DOHH2 (cell line): ENCODE results near the gene PREX1.

Experiments used
- EZH2phosphoT487 ChIP-seq: fragments of 200-600 bp; sonication (generic); IDR thresholded peaks from 2 replicates; pipeline ENCODE4 v1.6.1; 2017; ENCODE audit warnings: borderline replicate concordance, mild to moderate bottlenecking, antibody characterized with exemption, low read length, moderate library complexity, mixed read lengths
- TF ChIP-seq, protein P1 (sequence below): fragments of 200-600 bp; sonication (generic); IDR thresholded peaks from one replicate; pipeline ENCODE4 v1.5.1; 2014; ENCODE audit warnings: antibody characterized with exemption, mild to moderate bottlenecking, low read depth, low read length; ENCODE audit not compliant: poor library complexity, severe bottlenecking

GRCh38 chr20:48799328-48800105, 28.3 kb downstream of the PREX1 start:
- TF ChIP-seq, protein P1, sequence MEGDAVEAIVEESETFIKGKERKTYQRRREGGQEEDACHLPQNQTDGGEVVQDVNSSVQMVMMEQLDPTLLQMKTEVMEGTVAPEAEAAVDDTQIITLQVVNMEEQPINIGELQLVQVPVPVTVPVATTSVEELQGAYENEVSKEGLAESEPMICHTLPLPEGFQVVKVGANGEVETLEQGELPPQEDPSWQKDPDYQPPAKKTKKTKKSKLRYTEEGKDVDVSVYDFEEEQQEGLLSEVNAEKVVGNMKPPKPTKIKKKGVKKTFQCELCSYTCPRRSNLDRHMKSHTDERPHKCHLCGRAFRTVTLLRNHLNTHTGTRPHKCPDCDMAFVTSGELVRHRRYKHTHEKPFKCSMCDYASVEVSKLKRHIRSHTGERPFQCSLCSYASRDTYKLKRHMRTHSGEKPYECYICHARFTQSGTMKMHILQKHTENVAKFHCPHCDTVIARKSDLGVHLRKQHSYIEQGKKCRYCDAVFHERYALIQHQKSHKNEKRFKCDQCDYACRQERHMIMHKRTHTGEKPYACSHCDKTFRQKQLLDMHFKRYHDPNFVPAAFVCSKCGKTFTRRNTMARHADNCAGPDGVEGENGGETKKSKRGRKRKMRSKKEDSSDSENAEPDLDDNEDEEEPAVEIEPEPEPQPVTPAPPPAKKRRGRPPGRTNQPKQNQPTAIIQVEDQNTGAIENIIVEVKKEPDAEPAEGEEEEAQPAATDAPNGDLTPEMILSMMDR = no peak
- TF ChIP-seq EZH2phosphoT487 = no peak
